22Rv1 (cell line): ENCODE results near the gene NDFIP1.

Experiments used
- CTCF ChIP-seq: fragments of 450-650 bp; IDR thresholded peaks from 2 replicates; pipeline ENCODE4 v1.5.1; 2017; ENCODE audit warnings: mild to moderate bottlenecking
- ZFX ChIP-seq: fragments of 450-650 bp; IDR thresholded peaks from 2 replicates; pipeline ENCODE4 v1.6.1; 2017; ENCODE audit warnings: antibody characterized with exemption, borderline replicate concordance

GRCh38 chr5:142186514-142186856, 77.9 kb downstream of the NDFIP1 start:
- TF ChIP-seq CTCF (no peak), ZFX (no peak)
